ENCODE measurements around the gene KCNA10.

Gene KCNA10

DNA sequence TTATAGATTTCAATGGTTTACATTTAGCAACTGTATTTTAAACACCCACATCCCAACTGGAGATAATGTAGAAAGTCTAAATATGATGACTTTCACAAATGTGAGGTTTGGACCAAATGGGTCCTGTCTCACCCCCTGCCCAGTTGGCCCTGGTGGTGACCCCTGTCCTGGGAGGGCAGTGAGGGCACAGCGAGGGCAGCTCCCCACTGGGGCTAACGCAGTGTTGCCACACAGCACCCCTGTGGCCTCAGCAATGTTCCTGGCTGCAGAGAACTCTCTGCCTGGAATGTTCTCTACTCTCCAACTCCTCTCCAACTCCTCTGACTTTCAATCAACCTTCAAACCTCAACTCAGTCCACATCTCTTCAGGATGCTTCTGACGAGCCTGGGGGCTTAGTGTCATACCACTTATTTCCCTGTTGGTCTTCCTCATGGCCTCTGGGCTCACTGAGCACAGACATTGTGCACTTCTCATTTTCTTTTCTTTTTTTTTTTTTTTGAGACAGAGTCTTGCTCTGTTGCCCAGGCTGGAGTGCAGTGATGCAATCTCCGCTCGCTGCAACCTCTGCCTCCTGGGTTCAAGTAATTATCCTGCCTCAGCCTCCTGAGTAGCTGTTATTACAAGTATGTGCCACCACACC, 25.8 kb downstream of the KCNA10 start:
- Histone ChIP-seq H3K36me3 (ENCODE audit: control insufficient read depth, insufficient read depth, low read length) (no peaks in the 10 kb centered on the region), H3K4me3 (ENCODE audit: low read length) (no peak overlapping the region), H3K4me1 (ENCODE audit: control insufficient read depth, insufficient read depth, low read length) (peaks cover 4% of the 10 kb centered on the region), H3K9me3 (ENCODE audit: control insufficient read depth, low read length) (no peaks in the 10 kb centered on the region), H3K9ac (ENCODE audit: low read length) (no peak overlapping the region), H3K27me3 (ENCODE audit: control insufficient read depth, insufficient read depth, low read length) (peaks cover 6% of the 10 kb centered on the region)

DNA sequence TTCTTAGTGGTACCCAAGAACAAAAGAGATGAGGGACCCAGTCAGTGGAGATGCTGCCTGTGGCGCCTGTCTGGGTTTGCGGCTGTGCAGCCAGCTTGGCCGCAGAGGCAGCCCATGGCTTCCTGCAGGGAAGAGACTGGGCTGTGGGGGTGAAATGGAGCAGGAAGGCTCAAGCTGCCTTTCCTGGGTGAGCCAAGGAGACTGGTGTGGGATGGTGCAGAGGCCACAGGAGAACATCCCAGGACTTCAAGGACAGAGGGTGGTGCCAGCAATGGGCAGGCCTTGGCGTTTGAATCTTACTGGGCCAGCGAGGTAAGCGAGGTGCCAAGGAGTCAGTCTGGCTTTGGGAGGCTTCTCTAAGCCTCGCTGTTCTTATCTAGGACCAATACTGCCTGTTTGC, 26.4 kb downstream of the KCNA10 start:
- Histone ChIP-seq H3K4me1 (ENCODE audit: control insufficient read depth, insufficient read depth, low read length) (peaks cover 10% of the 10 kb centered on the region), H3K9me3 (ENCODE audit: control insufficient read depth, low read length) (no peaks in the 10 kb centered on the region), H3K36me3 (ENCODE audit: control insufficient read depth, insufficient read depth, low read length) (no peaks in the 10 kb centered on the region), H3K27me3 (ENCODE audit: control insufficient read depth, insufficient read depth, low read length) (peaks cover 6% of the 10 kb centered on the region), H3K4me3 (ENCODE audit: low read length) (no peak overlapping the region), H3K9ac (ENCODE audit: low read length) (no peak overlapping the region)

DNA sequence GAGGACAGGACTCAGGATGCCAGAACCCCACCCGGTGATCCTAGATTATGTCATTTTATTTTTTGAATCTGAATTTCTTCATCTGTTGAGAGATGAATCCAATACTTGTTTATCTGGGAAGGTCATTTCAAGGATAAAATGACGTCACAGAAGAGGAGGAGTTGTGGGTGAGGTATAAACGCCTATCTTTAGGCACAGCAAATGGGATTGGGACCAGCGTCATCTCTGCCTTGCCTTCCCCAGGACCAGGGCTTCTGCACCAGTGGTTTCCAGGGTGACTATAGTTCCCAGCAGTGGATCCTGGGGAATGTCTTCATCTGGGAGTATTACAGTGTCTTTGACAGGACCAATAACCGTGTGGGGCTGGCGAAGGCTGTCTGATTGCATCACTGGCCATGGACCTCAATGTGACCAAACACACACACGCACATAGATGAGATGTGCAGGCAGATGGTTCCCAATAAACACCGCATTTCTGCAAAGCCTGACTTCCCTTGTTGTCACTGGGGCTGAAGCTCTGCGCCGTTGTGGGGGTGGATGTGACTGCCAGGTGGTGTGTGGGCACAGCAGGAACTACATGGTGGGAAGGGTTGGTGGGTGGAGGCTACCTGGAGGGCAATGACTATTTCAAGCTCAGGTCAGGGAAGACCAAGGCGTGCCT, 28.1 kb downstream of the KCNA10 start:
- H3K4me1 ChIP-seq (ENCODE audit: control insufficient read depth, insufficient read depth, low read length) = peaks cover 27% of the 10 kb centered on the region
- peaks cover 6% of the 10 kb centered on the region for H3K27me3 ChIP-seq (ENCODE audit: control insufficient read depth, insufficient read depth, low read length)
- H3K36me3 ChIP-seq (ENCODE audit: control insufficient read depth, insufficient read depth, low read length) = no peaks in the 10 kb centered on the region
- no peaks in the 10 kb centered on the region for H3K9me3 ChIP-seq (ENCODE audit: control insufficient read depth, low read length)
- H3K4me3 ChIP-seq (ENCODE audit: low read length) = no peak overlapping the region
- H3K9ac ChIP-seq (ENCODE audit: low read length) = no peak overlapping the region

DNA sequence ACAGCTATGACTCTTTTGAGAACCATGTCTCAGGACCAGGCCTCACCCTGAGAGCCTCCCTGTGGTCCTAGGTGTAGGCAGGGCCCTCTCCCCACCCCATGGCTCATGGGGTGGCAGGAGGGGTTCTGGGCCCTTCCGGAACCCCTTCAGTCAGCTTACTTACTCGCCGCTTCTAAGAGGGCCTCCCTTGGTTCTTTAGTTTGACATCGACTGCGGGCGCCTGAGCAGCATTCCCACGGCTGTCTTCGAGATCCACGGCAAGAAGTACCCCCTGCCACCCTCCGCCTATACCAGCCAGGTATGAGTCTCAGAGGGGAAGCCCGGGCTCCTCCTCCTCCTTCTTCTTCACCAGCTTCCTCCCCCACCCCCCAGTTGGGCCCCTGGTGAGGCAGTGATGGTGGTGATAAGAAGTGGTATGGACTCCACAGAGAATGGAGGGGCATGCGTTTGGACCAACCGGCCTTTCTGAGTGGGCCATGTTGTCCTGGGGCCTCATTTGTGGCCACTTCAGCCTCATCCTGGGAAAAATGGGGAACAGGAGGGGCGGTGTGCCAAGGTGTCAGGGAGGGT, 28.9 kb downstream of the KCNA10 start:
- peaks cover 27% of the 10 kb centered on the region for H3K4me1 ChIP-seq (ENCODE audit: control insufficient read depth, insufficient read depth, low read length)
- H3K9ac ChIP-seq (ENCODE audit: low read length) = no peak overlapping the region
- H3K4me3 ChIP-seq (ENCODE audit: low read length) = no peak overlapping the region
- H3K36me3 ChIP-seq (ENCODE audit: control insufficient read depth, insufficient read depth, low read length) = no peaks in the 10 kb centered on the region
- H3K9me3 ChIP-seq (ENCODE audit: control insufficient read depth, low read length) = no peaks in the 10 kb centered on the region
- H3K27me3 ChIP-seq (ENCODE audit: control insufficient read depth, insufficient read depth, low read length) = peaks cover 6% of the 10 kb centered on the region

DNA sequence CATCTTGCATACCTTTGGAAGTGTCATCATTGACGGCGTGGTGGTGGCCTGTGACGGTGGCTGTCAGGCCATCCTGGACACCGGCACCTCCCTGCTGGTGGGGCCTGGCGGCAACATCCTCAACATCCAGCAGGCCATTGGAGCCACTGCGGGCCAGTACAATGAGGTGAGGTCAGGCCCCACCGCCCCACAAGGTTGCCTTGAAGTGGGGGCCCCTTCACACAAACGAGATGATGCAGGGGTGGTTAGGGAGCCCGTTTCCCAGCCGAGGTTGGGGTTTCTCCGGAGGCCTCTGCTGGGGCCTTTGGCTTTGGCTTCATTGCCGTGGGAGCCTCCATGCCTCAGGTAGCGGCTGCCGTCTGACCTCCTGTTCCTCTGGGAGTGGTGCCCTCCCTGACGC, 29.6 kb downstream of the KCNA10 start:
- Histone ChIP-seq H3K4me3 (ENCODE audit: low read length) (no peak overlapping the region), H3K9me3 (ENCODE audit: control insufficient read depth, low read length) (no peaks in the 10 kb centered on the region), H3K36me3 (ENCODE audit: control insufficient read depth, insufficient read depth, low read length) (no peaks in the 10 kb centered on the region), H3K4me1 (ENCODE audit: control insufficient read depth, insufficient read depth, low read length) (peaks cover 27% of the 10 kb centered on the region), H3K27me3 (ENCODE audit: control insufficient read depth, insufficient read depth, low read length) (peaks cover 11% of the 10 kb centered on the region), H3K9ac (ENCODE audit: low read length) (no peak overlapping the region)

DNA sequence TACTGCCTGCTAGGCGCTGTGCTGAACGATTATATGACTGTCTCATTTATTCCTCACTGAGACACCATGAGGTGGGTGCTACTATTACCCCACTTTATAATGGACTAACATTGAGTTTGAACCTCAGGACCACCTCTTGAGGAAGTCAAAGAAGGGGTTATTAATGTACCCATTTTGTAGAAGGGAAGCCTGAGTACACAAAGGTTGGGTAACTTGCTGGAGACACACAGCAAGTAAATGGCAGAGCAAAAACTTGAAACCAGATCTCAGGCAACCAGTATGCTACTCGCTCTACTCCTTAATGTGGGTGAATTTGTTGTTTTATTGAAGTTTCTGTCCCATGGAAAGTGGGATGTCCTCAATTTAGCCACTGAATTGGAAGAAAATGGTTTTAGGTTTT, 30.1 kb downstream of the KCNA10 start:
- no peaks in the 10 kb centered on the region for H3K36me3 ChIP-seq (ENCODE audit: control insufficient read depth, insufficient read depth, low read length)
- no peak overlapping the region for H3K9ac ChIP-seq (ENCODE audit: low read length)
- peaks cover 27% of the 10 kb centered on the region for H3K4me1 ChIP-seq (ENCODE audit: control insufficient read depth, insufficient read depth, low read length)
- peaks cover 11% of the 10 kb centered on the region for H3K27me3 ChIP-seq (ENCODE audit: control insufficient read depth, insufficient read depth, low read length)
- H3K4me3 ChIP-seq (ENCODE audit: low read length) = no peak overlapping the region
- H3K9me3 ChIP-seq (ENCODE audit: control insufficient read depth, low read length) = no peaks in the 10 kb centered on the region

DNA sequence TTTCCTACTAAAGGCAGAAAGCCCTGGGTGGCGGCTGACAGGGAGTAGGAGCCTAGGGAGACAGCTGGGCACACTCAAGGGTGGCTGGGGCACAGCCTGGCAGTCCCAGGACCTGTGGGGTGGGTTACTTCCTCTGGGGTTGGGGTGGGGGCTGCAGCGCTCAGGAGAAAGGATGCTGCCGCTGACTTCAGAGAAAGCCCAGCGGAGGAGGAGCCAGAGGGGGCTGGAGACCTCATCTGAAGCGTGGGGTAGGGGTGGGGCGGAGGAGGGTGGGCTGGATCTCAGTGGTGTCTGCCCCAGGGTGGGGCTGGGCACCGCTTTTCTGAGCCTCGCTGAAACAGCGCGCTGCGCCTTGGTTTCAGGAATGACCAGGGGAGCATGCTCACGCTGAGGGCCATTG, 30.8 kb downstream of the KCNA10 start:
- Histone ChIP-seq H3K9me3 (ENCODE audit: control insufficient read depth, low read length) (no peaks in the 10 kb centered on the region), H3K27me3 (ENCODE audit: control insufficient read depth, insufficient read depth, low read length) (peaks cover 18% of the 10 kb centered on the region), H3K9ac (ENCODE audit: low read length) (no peak overlapping the region), H3K4me1 (ENCODE audit: control insufficient read depth, insufficient read depth, low read length) (peaks cover 28% of the 10 kb centered on the region), H3K4me3 (ENCODE audit: low read length) (no peak overlapping the region), H3K36me3 (ENCODE audit: control insufficient read depth, insufficient read depth, low read length) (no peaks in the 10 kb centered on the region)

DNA sequence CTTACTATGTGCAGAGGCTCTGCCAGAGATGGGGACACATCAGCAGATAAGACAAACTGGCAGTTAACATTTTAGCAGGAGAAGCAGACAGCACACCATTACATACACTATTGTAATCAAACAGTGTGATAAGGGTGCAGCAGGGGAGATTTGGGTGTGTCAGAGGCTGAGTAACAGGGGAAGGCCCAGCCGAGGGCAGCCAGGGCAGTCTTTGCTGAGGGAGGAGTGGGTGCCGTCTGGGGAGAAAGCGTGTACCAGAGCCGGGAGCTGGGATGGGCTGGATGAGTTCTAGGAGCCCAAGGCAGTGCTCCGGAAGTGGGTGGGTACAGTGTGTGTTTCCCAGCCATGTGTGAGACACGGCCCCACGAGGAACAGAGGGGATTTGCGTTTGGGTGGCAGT, 31.2 kb downstream of the KCNA10 start:
- no peaks in the 10 kb centered on the region for H3K9me3 ChIP-seq (ENCODE audit: control insufficient read depth, low read length)
- H3K4me1 ChIP-seq (ENCODE audit: control insufficient read depth, insufficient read depth, low read length) = peaks cover 32% of the 10 kb centered on the region
- no peak overlapping the region for H3K4me3 ChIP-seq (ENCODE audit: low read length)
- H3K9ac ChIP-seq (ENCODE audit: low read length) = no peak overlapping the region
- H3K27me3 ChIP-seq (ENCODE audit: control insufficient read depth, insufficient read depth, low read length) = peaks cover 21% of the 10 kb centered on the region
- H3K36me3 ChIP-seq (ENCODE audit: control insufficient read depth, insufficient read depth, low read length) = no peaks in the 10 kb centered on the region

DNA sequence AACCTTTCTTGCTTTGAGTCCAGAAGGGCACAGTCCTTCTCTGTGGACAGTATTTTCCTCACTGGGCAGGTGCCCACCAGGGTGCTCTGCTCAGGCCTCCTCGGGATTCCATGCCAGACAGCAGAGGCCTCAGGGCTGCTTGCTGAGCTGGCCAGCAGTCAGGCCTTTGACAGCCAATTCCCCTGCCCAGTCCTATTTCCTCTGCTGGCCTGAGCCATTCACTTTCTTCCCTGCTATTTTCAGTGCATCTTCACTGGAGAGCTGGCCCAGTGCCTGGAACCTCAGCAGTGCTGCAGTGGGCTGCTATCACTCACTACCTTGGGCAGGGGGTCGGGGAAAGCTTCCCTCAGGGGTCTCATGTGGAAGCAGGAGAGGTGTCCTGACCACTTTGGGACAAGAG, 33.2 kb downstream of the KCNA10 start:
- H3K9me3 ChIP-seq (ENCODE audit: control insufficient read depth, low read length) = no peaks in the 10 kb centered on the region
- H3K27me3 ChIP-seq (ENCODE audit: control insufficient read depth, insufficient read depth, low read length) = peaks cover 15% of the 10 kb centered on the region
- H3K36me3 ChIP-seq (ENCODE audit: control insufficient read depth, insufficient read depth, low read length) = no peaks in the 10 kb centered on the region
- no peak overlapping the region for H3K9ac ChIP-seq (ENCODE audit: low read length)
- no peak overlapping the region for H3K4me3 ChIP-seq (ENCODE audit: low read length)
- peaks cover 52% of the 10 kb centered on the region for H3K4me1 ChIP-seq (ENCODE audit: control insufficient read depth, insufficient read depth, low read length)

DNA sequence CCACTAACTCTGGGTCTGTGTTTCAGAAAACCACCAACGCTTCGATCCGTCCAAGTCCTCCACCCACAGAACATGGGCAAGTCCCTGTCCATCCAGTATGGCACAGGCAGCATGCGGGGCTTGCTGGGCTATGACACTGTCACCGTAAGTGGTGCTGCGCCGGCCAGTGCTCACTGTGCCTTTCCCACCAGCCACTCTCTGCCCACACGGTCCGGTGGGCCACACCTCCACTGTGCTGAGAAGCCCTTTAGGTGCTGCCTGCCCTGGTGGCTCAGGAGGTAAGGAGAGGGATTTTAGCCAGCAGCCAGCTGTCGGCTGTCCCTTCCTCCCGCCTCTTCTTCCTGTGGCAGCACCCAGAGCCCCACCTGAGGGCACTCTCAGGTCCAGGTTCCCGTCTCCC, 34.2 kb downstream of the KCNA10 start:
- Histone ChIP-seq H3K36me3 (ENCODE audit: control insufficient read depth, insufficient read depth, low read length) (no peaks in the 10 kb centered on the region), H3K9me3 (ENCODE audit: control insufficient read depth, low read length) (no peaks in the 10 kb centered on the region), H3K4me1 (ENCODE audit: control insufficient read depth, insufficient read depth, low read length) (peaks cover 61% of the 10 kb centered on the region), H3K9ac (ENCODE audit: low read length) (no peak overlapping the region), H3K4me3 (ENCODE audit: low read length) (no peak overlapping the region), H3K27me3 (ENCODE audit: control insufficient read depth, insufficient read depth, low read length) (peaks cover 15% of the 10 kb centered on the region)

DNA sequence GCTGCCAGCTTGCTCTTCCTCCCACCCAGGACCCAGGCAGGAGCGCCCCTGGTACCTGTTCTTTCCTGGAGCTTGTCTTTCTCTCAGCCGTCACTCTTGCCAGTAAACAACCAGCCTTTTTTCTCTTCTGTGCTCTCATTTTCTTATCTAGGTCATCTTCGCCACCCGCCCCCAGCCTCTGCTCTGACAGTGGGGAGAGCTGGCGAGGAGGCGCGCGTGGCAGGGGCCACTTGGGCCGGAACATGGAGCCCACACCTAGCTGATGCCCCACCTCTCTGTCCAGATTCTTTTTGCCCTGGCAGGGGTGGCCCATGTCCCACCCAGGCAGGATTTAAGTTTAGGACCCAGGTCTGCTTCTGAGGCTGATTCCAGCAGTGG, 35.7 kb downstream of the KCNA10 start:
- Histone ChIP-seq H3K9me3 (ENCODE audit: control insufficient read depth, low read length) (no peaks in the 10 kb centered on the region), H3K4me3 (ENCODE audit: low read length) (no peak overlapping the region), H3K27me3 (ENCODE audit: control insufficient read depth, insufficient read depth, low read length) (peaks cover 15% of the 10 kb centered on the region), H3K4me1 (ENCODE audit: control insufficient read depth, insufficient read depth, low read length) (peaks cover 73% of the 10 kb centered on the region), H3K9ac (ENCODE audit: low read length) (no peak overlapping the region), H3K36me3 (ENCODE audit: control insufficient read depth, insufficient read depth, low read length) (no peaks in the 10 kb centered on the region)

DNA sequence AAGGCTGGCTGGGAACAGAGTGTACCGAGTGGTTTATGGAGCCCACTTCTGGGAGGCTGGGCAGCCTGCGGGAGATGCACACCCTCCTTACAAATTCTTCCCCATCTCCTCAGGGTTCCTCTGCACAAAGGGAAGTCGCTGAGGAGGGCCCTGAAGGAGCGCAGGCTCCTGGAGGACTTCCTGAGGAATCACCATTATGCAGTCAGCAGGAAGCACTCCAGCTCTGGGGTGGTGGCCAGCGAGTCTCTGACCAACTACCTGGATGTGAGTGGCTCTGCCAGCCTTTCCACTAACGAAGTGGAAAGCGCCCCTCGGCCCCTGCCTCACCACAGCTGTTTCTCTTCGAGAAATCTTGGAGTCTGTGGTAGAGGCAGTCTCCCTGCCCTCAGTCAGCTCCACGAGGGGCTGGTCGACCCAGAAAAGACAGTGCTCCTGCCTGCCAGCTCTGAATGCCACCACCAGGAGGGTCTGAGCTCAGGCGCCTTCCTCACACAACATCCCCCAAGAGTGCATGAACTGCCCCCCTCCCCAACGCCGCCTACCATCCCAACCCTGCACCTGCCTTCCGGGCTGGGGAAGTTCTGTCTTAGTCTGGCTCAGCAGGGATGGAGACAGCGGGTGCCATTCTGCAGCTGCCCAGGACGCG, 36.2 kb downstream of the KCNA10 start:
- Histone ChIP-seq H3K27me3 (ENCODE audit: control insufficient read depth, insufficient read depth, low read length) (peaks cover 15% of the 10 kb centered on the region), H3K9me3 (ENCODE audit: control insufficient read depth, low read length) (no peaks in the 10 kb centered on the region), H3K4me1 (ENCODE audit: control insufficient read depth, insufficient read depth, low read length) (peaks cover 73% of the 10 kb centered on the region), H3K4me3 (ENCODE audit: low read length) (no peak overlapping the region), H3K36me3 (ENCODE audit: control insufficient read depth, insufficient read depth, low read length) (no peaks in the 10 kb centered on the region), H3K9ac (ENCODE audit: low read length) (no peak overlapping the region)
